DOHH2 (cell line): ENCODE data around the gene C14orf132.

Experiments
- H3F3A ChIP-seq: fragments of 200-600 bp; sonication (generic), shearing (Covaris generic); 2 replicates; pipeline ENCODE4 v1.6.0; 2016; ENCODE audit warnings: antibody characterized with exemption, mild to moderate bottlenecking; ENCODE audit not compliant: control insufficient read depth, insufficient read depth
- H3K27ac ChIP-seq: fragments of 200-600 bp; sonication (generic); 2 replicates; pipeline ENCODE4 v1.5.1; 2014; ENCODE audit warnings: low read depth, mild to moderate bottlenecking, low read length, moderate library complexity
- H3K27me3 ChIP-seq: fragments of 200-600 bp; sonication (generic); 2 replicates; pipeline ENCODE4 v1.6.1; 2014; ENCODE audit warnings: mild to moderate bottlenecking, low read length, mixed read lengths; ENCODE audit not compliant: control insufficient read depth
- H3K36me3 ChIP-seq: fragments of 200-600 bp; sonication (generic); 2 replicates; pipeline ENCODE4 v1.6.1; 2014; ENCODE audit warnings: mild to moderate bottlenecking, low read length, moderate library complexity, mixed read lengths; ENCODE audit not compliant: control insufficient read depth
- H3K4me1 ChIP-seq: fragments of 200-600 bp; sonication (generic); 2 replicates; pipeline ENCODE4 v1.6.1; 2014; ENCODE audit warnings: mild to moderate bottlenecking, low read length, mixed read lengths; ENCODE audit not compliant: control insufficient read depth
- H3K4me2 ChIP-seq: fragments of 200-600 bp; sonication (generic); 2 replicates; pipeline ENCODE4 v1.6.0; 2014; ENCODE audit warnings: mild to moderate bottlenecking, low read length, moderate library complexity
- H3K4me3 ChIP-seq: fragments of 200-600 bp; sonication (generic); 2 replicates; pipeline ENCODE4 v1.5.1; 2014; ENCODE audit warnings: mild to moderate bottlenecking, low read length, mixed read lengths
- H3K79me2 ChIP-seq: fragments of 200-600 bp; sonication (generic); 2 replicates; pipeline ENCODE4 v1.6.1; 2014; ENCODE audit warnings: mild to moderate bottlenecking, low read length, mixed read lengths; ENCODE audit not compliant: control insufficient read depth
- H3K9me2 ChIP-seq: fragments of 200-600 bp; sonication (generic); replicated peaks from 2 replicates; pipeline ENCODE4 v1.6.1; 2014; ENCODE audit warnings: mild to moderate bottlenecking, low read length, mixed read lengths; ENCODE audit not compliant: control insufficient read depth
- H3K9me3 ChIP-seq: fragments of 200-600 bp; sonication (generic); 2 replicates; pipeline ENCODE4 v1.6.1; 2014; ENCODE audit warnings: antibody characterized with exemption, low read length, mixed read lengths; ENCODE audit not compliant: control insufficient read depth, insufficient read depth
- H4K20me1 ChIP-seq: fragments of 200-600 bp; sonication (generic); 2 replicates; pipeline ENCODE4 v1.6.0; 2014; ENCODE audit warnings: low read depth, mild to moderate bottlenecking, antibody characterized with exemption, low read length, moderate library complexity; ENCODE audit not compliant: control insufficient read depth, insufficient read depth
- CTCF ChIP-seq: fragments of 200-600 bp; sonication (generic); IDR thresholded peaks from one replicate; pipeline ENCODE4 v1.5.1; 2014; ENCODE audit warnings: antibody characterized with exemption, mild to moderate bottlenecking, low read depth, low read length; ENCODE audit not compliant: poor library complexity, severe bottlenecking
- EZH2phosphoT487 ChIP-seq: fragments of 200-600 bp; sonication (generic); IDR thresholded peaks from 2 replicates; pipeline ENCODE4 v1.6.1; 2017; ENCODE audit warnings: borderline replicate concordance, mild to moderate bottlenecking, antibody characterized with exemption, low read length, moderate library complexity, mixed read lengths

The C14orf132 gene

GRCh38 chr14:96066976-96067375 lies 27.8 kb downstream of the C14orf132 start:
- Histone ChIP-seq H3K4me1 (no peaks in the 10 kb centered on the region), H4K20me1 (no peaks in the 10 kb centered on the region), H3K9me2 (no peaks in the 10 kb centered on the region), H3K4me3 (no peak overlapping the region), H3K27ac (no peak overlapping the region), H3F3A (no peaks in the 10 kb centered on the region), H3K4me2 (no peak overlapping the region), H3K79me2 (no peaks in the 10 kb centered on the region), H3K27me3 (peaks cover 19% of the 10 kb centered on the region), H3K9me3 (no peaks in the 10 kb centered on the region), H3K36me3 (no peaks in the 10 kb centered on the region)
- TF ChIP-seq CTCF = no peak
- no peak for TF ChIP-seq EZH2phosphoT487

- H3K4me3 ChIP-seq = no peak overlapping the region
- no peaks in the 10 kb centered on the region for H3K9me3 ChIP-seq
- TF ChIP-seq EZH2phosphoT487 (no peak), CTCF (no peak)
- H3K79me2 ChIP-seq = no peaks in the 10 kb centered on the region
- no peaks in the 10 kb centered on the region for H3K4me1 ChIP-seq
- no peaks in the 10 kb centered on the region for H3K36me3 ChIP-seq
- H3K4me2 ChIP-seq = no peak overlapping the region
- no peak overlapping the region for H3K27ac ChIP-seq
- peaks cover 13% of the 10 kb centered on the region for H3K27me3 ChIP-seq
- H4K20me1 ChIP-seq = no peaks in the 10 kb centered on the region
- no peaks in the 10 kb centered on the region for H3K9me2 ChIP-seq
- H3F3A ChIP-seq = no peaks in the 10 kb centered on the region
Measured at GRCh38 chr14:96067985-96068930, 29.1 kb downstream of the C14orf132 start.

GRCh38 chr14:96069421-96069820 lies 30.3 kb downstream of the C14orf132 start:
- H3K27ac ChIP-seq = no peak overlapping the region
- no peaks in the 10 kb centered on the region for H3K36me3 ChIP-seq
- H3F3A ChIP-seq = no peaks in the 10 kb centered on the region
- H3K4me2 ChIP-seq = no peak overlapping the region
- TF ChIP-seq EZH2phosphoT487 (no peak), CTCF (no peak)
- no peaks in the 10 kb centered on the region for H4K20me1 ChIP-seq
- peaks cover 13% of the 10 kb centered on the region for H3K27me3 ChIP-seq
- no peaks in the 10 kb centered on the region for H3K4me1 ChIP-seq
- H3K9me3 ChIP-seq = no peaks in the 10 kb centered on the region
- no peak overlapping the region for H3K4me3 ChIP-seq
- no peaks in the 10 kb centered on the region for H3K9me2 ChIP-seq
- no peaks in the 10 kb centered on the region for H3K79me2 ChIP-seq
